Adrenal gland (tissue), 12 donors: Measurements from ENCODE around the gene TPRN. TPM values are rescaled to one million over a fixed set of nuclear protein-coding genes. Genes with fewer than 3 reads are reported as not detected.
"Not testable (repeated sequence)": the region's sequence is repeated elsewhere in the genome, so short reads cannot be mapped to it uniquely, and the experiment has no call there.

ENCODE experiments used
- DNase-seq, 7 donors: peaks; one replicate each; pipeline ENCODE4 v3.0.0-alpha.2; 2019 to 2020
- H3K27ac ChIP-seq, 5 donors: fragments of 200-600 bp; sonication (generic) in 4 of 5; 1 replicate in 3 of 5; 2 replicates in 2 of 5; pipeline versions ENCODE4 v1.5.1 to v1.8.0; 2016 to 2020; ENCODE audit warnings: mild to moderate bottlenecking in 1 of 5
- H3K27me3 ChIP-seq: fragments of 200-600 bp; 2 replicates; pipeline ENCODE4 v1.8.0; 2021
- H3K36me3 ChIP-seq, 2 donors: fragments of 200-600 bp; replicated peaks in 1 of 2; 1 replicate in 1 of 2; 2 replicates in 1 of 2; pipeline versions ENCODE4 v1.5.1 to v1.8.0; 2018 to 2022
- H3K4me1 ChIP-seq, 2 donors: fragments of 200-600 bp; replicated peaks in 1 of 2; 1 replicate in 1 of 2; 2 replicates in 1 of 2; pipeline versions ENCODE4 v1.5.1 to v1.8.0; 2018 to 2021
- H3K4me3 ChIP-seq, 4 donors: fragments of 200-600 bp; sonication (generic) in 3 of 4; one replicate each; pipeline ENCODE4 v1.5.1; 2016 to 2018
- H3K9me3 ChIP-seq, 3 donors: fragments of 200-600 bp; sonication (generic) in 1 of 3; replicated peaks in 1 of 3; 1 replicate in 2 of 3; 2 replicates in 1 of 3; pipeline versions ENCODE4 v1.5.1 to v1.8.0; 2016 to 2021
- CTCF ChIP-seq, 6 experiments: fragments of 450-650 bp in 4 of 6; fragments of 200-600 bp in 2 of 6; sonication (generic) in 1 of 6; IDR thresholded peaks; 1 replicate in 5 of 6; 2 replicates in 1 of 6; pipeline versions ENCODE4 v1.5.1 to v1.8.0; 2016 to 2021; ENCODE audit warnings: antibody characterized with exemption in 6 of 6, mild to moderate bottlenecking in 2 of 6, moderate library complexity in 1 of 6
- POLR2A ChIP-seq, 2 donors: fragments of 450-650 bp; IDR thresholded peaks; one replicate each; pipeline ENCODE4 v1.6.1; 2017; ENCODE audit warnings: antibody characterized with exemption in 2 of 2, mild to moderate bottlenecking in 2 of 2, moderate library complexity in 1 of 2
- WGBS, 4 donors: extraction: QIAGEN DNeasy Blood & Tissue Kit in 2 of 4; methylation state at CpG; one replicate each; pipeline versions ENCODE4 v1.1.5 to v1.1.7; 2013 to 2017; 5-methylcytosine and 5-hydroxymethylcytosine counted together
- intact Hi-C, 2 donors: fragments of 100-400 bp; cut with DNase I; formaldehyde crosslinking; loops; one replicate each; pipeline versions ENCODE4 v1.14.1 to v1.15.0; 2022 to 2023
- polyA plus RNA-seq, 3 donors: library from polyadenylated mRNA; stranded (reverse); fragments of 200-250 nt in 2 of 3; fragments of 350-450 nt in 1 of 3; fragmentation: Illumina TruSeq in 1 of 3; extraction: RNeasy Lipid Tissue Mini Kit (QIAGEN cat#74804) in 1 of 3; gene quantifications; one replicate each; pipeline ENCODE4 v1.2.3, GENCODE V29; 2013 to 2014
- total RNA-seq, 9 donors: library from RNA; depleted of rRNA in 4 of 9; stranded (reverse); fragments of >200 nt in 4 of 9; fragments of 120-200 nt in 1 of 9; fragmentation: NEBNext Ultra II Directional in 1 of 9; extraction: Animal tissue kit (Norgen Biotek cat#: 25700) in 1 of 9; gene quantifications; one replicate each; pipeline versions ENCODE4 v1.1.0 to v1.2.4, GENCODE V29; 2013 to 2023
- donor health status: healthy with polysubstance abuse.
- donor health status: Bipolar disorder and iron deficiency.
- donor health status: DM: yes; HTN: yes; CAD: no.
- donor health status: DM: no; HTN: no; CAD: no.
- donor health status: DM: no; HTN: no; CAD: no.
- donor health status: DM: yes; HTN: yes; CAD: no.

TPRN gene
- total and polyA plus RNA-seq, 12 donors = 1.4 to 23.5 (median 8.5) TPM

- intact Hi-C loops = no loop called here
- WGBS, 4 donors = 89 to 92% (median 90%) methylated on average over 13 to 25 of the region's 25 CpGs
- Histone ChIP-seq H3K36me3 (peaks cover 0 to 18% of the 10 kb centered on the region in 2 donors), H3K4me3 (no peak overlapping the region), H3K27ac (no peak overlapping the region), H3K4me1 (peaks cover 0 to 25% of the 10 kb centered on the region in 2 donors), H3K27me3 (no peaks in the 10 kb centered on the region), H3K9me3 (no peaks in the 10 kb centered on the region)
- DNase-seq = no peak
- TF ChIP-seq POLR2A (IDR thresholded peaks at IDR 0.05) (no peak), CTCF (IDR thresholded peaks at IDR 0.05) (no peak)
Measured at GRCh38 chr9:137245450-137246421, 45.2 kb upstream of the TPRN start.

- WGBS, 4 donors = 66 to 78% (median 77%) methylated on average over 15 to 36 of the region's 36 CpGs
- intact Hi-C loops = no loop called here
- H3K4me3 ChIP-seq = no peak overlapping the region
Measured at GRCh38 chr9:137244486-137245449, 44.2 kb upstream of the TPRN start.

GRCh38 chr9:137243626-137244485 lies 43.3 kb upstream of the TPRN start:
- no peak for DNase-seq

More at GRCh38 chr9:137244486-137245449, 44.2 kb upstream of the TPRN start:
- Histone ChIP-seq H3K27ac (no peak overlapping the region), H3K4me1 (peaks cover 5 to 24% of the 10 kb centered on the region in 2 donors), H3K27me3 (no peaks in the 10 kb centered on the region), H3K36me3 (peaks cover 0 to 18% of the 10 kb centered on the region in 2 donors), H3K9me3 (no peaks in the 10 kb centered on the region)
- no peak for TF ChIP-seq CTCF (IDR thresholded peaks at IDR 0.05)
- no peak for TF ChIP-seq POLR2A (IDR thresholded peaks at IDR 0.05)
- no peak for DNase-seq

GRCh38 chr9:137243266-137243625 lies 42.7 kb upstream of the TPRN start:
- intact Hi-C loops, H3K27me3 ChIP-seq: not testable (repeated sequence)

More at GRCh38 chr9:137243626-137244485, 43.3 kb upstream of the TPRN start:
- no peak for TF ChIP-seq CTCF (IDR thresholded peaks at IDR 0.05)
- no peak for TF ChIP-seq POLR2A (IDR thresholded peaks at IDR 0.05)
- peaks cover 7 to 33% of the 10 kb centered on the region in 2 donors for H3K4me1 ChIP-seq
- intact Hi-C loops = no loop called here
- 73 to 77% (median 76%) methylated on average over 12 to 15 of the region's 15 CpGs for WGBS, 4 donors
- H3K27me3 ChIP-seq = no peaks in the 10 kb centered on the region
- no peaks in the 10 kb centered on the region for H3K9me3 ChIP-seq
- no peak overlapping the region for H3K27ac ChIP-seq
- H3K4me3 ChIP-seq = no peak overlapping the region
- peaks cover 0 to 18% of the 10 kb centered on the region in 2 donors for H3K36me3 ChIP-seq

More at GRCh38 chr9:137243266-137243625, 42.7 kb upstream of the TPRN start:
- not testable (repeated sequence) for H3K4me3 ChIP-seq, H3K27ac ChIP-seq, H3K9me3 ChIP-seq, DNase-seq
- WGBS, 4 donors = 82 to 94% (median 92%) methylated on average over 2 to 18 of the region's 18 CpGs
- H3K4me1 ChIP-seq = peaks cover 7 to 37% of the 10 kb centered on the region in 2 donors
- peaks cover 0 to 18% of the 10 kb centered on the region in 2 donors for H3K36me3 ChIP-seq
